SK-N-MC (cell line): Measurements from ENCODE around the gene TTLL5.

Experiments used
- EZH2 ChIP-seq: fragments of 200-600 bp; sonication (generic); IDR thresholded peaks from one replicate; pipeline ENCODE4 v1.6.1; 2017; ENCODE audit warnings: antibody characterized with exemption
- POLR2AphosphoS5 ChIP-seq: IDR thresholded peaks from 2 replicates; pipeline ENCODE4 v1.6.1; 2012; ENCODE audit warnings: mild to moderate bottlenecking, low read depth, low read length, borderline replicate concordance

GRCh38 chr14:75717729-75718128 lies 56.7 kb downstream of the TTLL5 start:
- TF ChIP-seq POLR2AphosphoS5 (no peak), EZH2 (no peak)
